Measurements from ENCODE around the gene NRCAM. TPM values are rescaled to one million over a fixed set of nuclear protein-coding genes. Genes with fewer than 3 reads are reported as not detected.

The NRCAM gene
- total and polyA plus RNA-seq, 2 of the 8 experiments (the other 6 are each of a cell fraction or from before 2014, with no cell fraction given) = 2.7 to 3.8 TPM

GRCh38 chr7:108322046-108322445, 134.2 kb downstream of the NRCAM start:
- peaks cover 0 to 6% (median 1%) of the 10 kb centered on the region in 4 experiments; a peak in 3 of 7 replicates for H3K4me1 ChIP-seq (replicated peaks in 1 of 4; ENCODE audit: control insufficient read depth in 3 of 4, insufficient read depth in 4 of 4, low read length in 3 of 4)
- WGBS, 2 experiments (ENCODE audit: extremely low coverage in 1 of 2, insufficient coverage in 1 of 2, insufficient read length in 1 of 2, insufficient replicate concordance in 2 of 2, low coverage in 1 of 2, low lambda C conversion rate in 2 of 2, missing lambda C conversion rate in 1 of 2) = 83% methylated on average over 2 of the region's 2 CpGs; no CpG with 5 or more reads in 1 of the 2 experiments
- TF ChIP-seq GTF2F1 (IDR thresholded peaks at IDR 0.05; ENCODE audit: borderline replicate concordance, low read depth, low read length) = no peak

More at GRCh38 chr7:108322046-108322445, 134.2 kb downstream of the NRCAM start:
- Histone ChIP-seq H2BK20ac (ENCODE audit: low read length) (no peak overlapping the region), H3K14ac (ENCODE audit: insufficient read length) (no peak overlapping the region), H2BK5ac (ENCODE audit: low read depth, low read length) (no peak overlapping the region), H3K23me2 (ENCODE audit: low read depth, low read length) (no peaks in the 10 kb centered on the region), H4K20me1 (replicated peaks in 1 of 2; ENCODE audit: control insufficient read depth in 1 of 2, insufficient read depth in 2 of 2, low read length in 2 of 2) (no peaks in the 10 kb centered on the region), H2AK5ac (ENCODE audit: low read depth, low read length) (no peak overlapping the region), H2AFZ (ENCODE audit: low read length) (no peak overlapping the region), H3K36me3 (ENCODE audit: control insufficient read depth in 2 of 4, insufficient read depth in 4 of 4, low read length in 3 of 4) (no peaks in the 10 kb centered on the region), H3K4me2 (ENCODE audit: insufficient read depth in 1 of 2, low read depth in 2 of 2, low read length in 2 of 2) (no peak overlapping the region), H3K27me3 (replicated peaks in 1 of 4; ENCODE audit: control insufficient read depth in 3 of 4, extremely low read depth in 1 of 4, insufficient read depth in 3 of 4, low read length in 3 of 4) (no peaks in the 10 kb centered on the region), H3K9ac (replicated peaks in 1 of 4; ENCODE audit: extremely low read depth in 1 of 4, low read depth in 3 of 4, low read length in 3 of 4) (no peak overlapping the region), H2BK12ac (ENCODE audit: low read depth, low read length) (no peak overlapping the region), H4K8ac (ENCODE audit: extremely low read depth, insufficient read depth, low read length) (no peak overlapping the region), H3K4ac (replicated peaks; ENCODE audit: insufficient read length, low read depth, low read length) (no peak overlapping the region), H3K18ac (ENCODE audit: extremely low read depth, low read length) (no peak overlapping the region), H3K79me2 (ENCODE audit: control insufficient read depth in 1 of 2, insufficient read depth in 2 of 2, low read length in 2 of 2) (no peaks in the 10 kb centered on the region), H4K5ac (ENCODE audit: insufficient read length, low read depth, low read length) (no peak overlapping the region), H3K79me1 (ENCODE audit: low read depth, low read length) (no peaks in the 10 kb centered on the region), H3K9me3 (ENCODE audit: insufficient read depth in 2 of 2, low read depth in 1 of 2, low read length in 1 of 2) (no peaks in the 10 kb centered on the region), H2BK15ac (ENCODE audit: low read length) (no peak overlapping the region), H3K56ac (replicated peaks; ENCODE audit: insufficient read length, low read depth, low read length) (no peak overlapping the region), H4K91ac (replicated peaks; ENCODE audit: insufficient read length, low read length) (no peak overlapping the region), H3K23ac (ENCODE audit: insufficient read length) (no peak overlapping the region), H2BK120ac (replicated peaks; ENCODE audit: low read depth, low read length) (no peak overlapping the region), H3K27ac (ENCODE audit: low read depth, low read length) (no peak overlapping the region), H3K4me3 (ENCODE audit: extremely low read depth in 1 of 4, insufficient read depth in 2 of 4, low read depth in 3 of 4, low read length in 4 of 4) (no peak overlapping the region)
- POLR2A ChIA-PET (ENCODE audit: partially characterized antibody) = no interaction called here
- CTCF ChIA-PET (ENCODE audit: partially characterized antibody) = interaction anchor here (0.9 to 1.1 kb wide), 2 partner anchors 15 to 175 kb away, joined by 3 read pairs; no protein-coding TSS in a partner anchor
- DNase-seq (ENCODE audit: low read depth in 1 of 2, low spot score in 2 of 2) = no peak
- FAIRE-seq = no peak

Measured in H1 (cell line).